WTC11 (cell line): ENCODE measurements around the gene HIP1R. TPM values are rescaled to one million over a fixed set of nuclear protein-coding genes. Genes with fewer than 3 reads are reported as not detected.
A peak's percentile ranks its signal among the peaks of the same experiment; 100 is the strongest.

Experiments used
- ATAC-seq: fragments of 200-7000 bp; cut with Tn5 transposase; 2 replicates; pipeline ENCODE4 v1.10.0; 2021; ENCODE audit warnings: mild to moderate bottlenecking, moderate library complexity
- CTCF ChIA-PET: fragments of 300-600 bp; sonication (Branson Sonifier 250); formaldehyde crosslinking; loops from one replicate; lab custom pipeline; 2021; ENCODE audit warnings: antibody characterized with exemption; lab: Charles Lee
- POLR2A ChIA-PET: fragments of 350-600 bp; sonication (Branson Sonifier 250); formaldehyde crosslinking; loops from one replicate; lab custom pipeline; 2021; ENCODE audit warnings: antibody characterized with exemption; lab: Charles Lee
- DNase-seq: peaks from one replicate; pipeline ENCODE4 v3.0.0; 2021; ENCODE audit warnings: low spot score
- H3K27ac Mint-ChIP-seq: 2 replicates; pipeline ENCODE4 v1.8.0; 2021; ENCODE audit warnings: mixed read lengths
- H3K27me3 Mint-ChIP-seq: 2 replicates; pipeline ENCODE4 v1.8.0; 2021; ENCODE audit warnings: low read depth, mild to moderate bottlenecking, moderate library complexity, mixed read lengths
- H3K36me3 Mint-ChIP-seq: 2 replicates; pipeline ENCODE4 v1.8.0; 2021; ENCODE audit warnings: mixed read lengths
- H3K4me1 Mint-ChIP-seq: 2 replicates; pipeline ENCODE4 v1.8.0; 2022; ENCODE audit warnings: mixed read lengths
- H3K4me3 Mint-ChIP-seq: 2 replicates; pipeline ENCODE4 v1.8.0; 2021; ENCODE audit warnings: mild to moderate bottlenecking, moderate library complexity, mixed read lengths
- H3K9me3 Mint-ChIP-seq: 2 replicates; pipeline ENCODE4 v1.8.0; 2021; ENCODE audit warnings: mixed read lengths
- E2F5 ChIP-seq: sonication (generic); formaldehyde crosslinking; IDR thresholded peaks from 2 replicates; pipeline ENCODE4 v1.8.1; 2022; ENCODE audit warnings: mild to moderate bottlenecking, moderate library complexity, missing genetic modification reagents
- EMX1 ChIP-seq: fragments of 250-450 bp; sonication (Bioruptor Pico); IDR thresholded peaks from 2 replicates; pipeline ENCODE4 v1.8.0; 2021; ENCODE audit warnings: mild to moderate bottlenecking
- FOXP1 ChIP-seq: sonication (generic); formaldehyde crosslinking; IDR thresholded peaks from 2 replicates; pipeline ENCODE4 v1.8.0; 2022; ENCODE audit warnings: missing genetic modification reagents, mild to moderate bottlenecking, moderate library complexity, borderline replicate concordance
- GABPB1 ChIP-seq: sonication (generic); formaldehyde crosslinking; IDR thresholded peaks from 2 replicates; pipeline ENCODE4 v1.8.1; 2023; ENCODE audit warnings: mild to moderate bottlenecking, missing genetic modification reagents
- IRF2 ChIP-seq: sonication (generic); formaldehyde crosslinking; IDR thresholded peaks from 2 replicates; pipeline ENCODE4 v1.8.0; 2022; ENCODE audit warnings: low read depth, missing genetic modification reagents, borderline replicate concordance
- NFATC4 ChIP-seq: fragments of 250-450 bp; sonication (Bioruptor Pico); IDR thresholded peaks from 2 replicates; pipeline ENCODE4 v1.9.0; 2021; ENCODE audit warnings: mild to moderate bottlenecking
- NR1H2 ChIP-seq: sonication (generic); formaldehyde crosslinking; IDR thresholded peaks from 2 replicates; pipeline ENCODE4 v1.9.0; 2021; ENCODE audit warnings: mild to moderate bottlenecking, moderate library complexity, missing genetic modification reagents
- SMAD4 ChIP-seq: sonication (generic); formaldehyde crosslinking; IDR thresholded peaks from 2 replicates; pipeline ENCODE4 v1.8.0; 2022; ENCODE audit warnings: mild to moderate bottlenecking, missing genetic modification reagents
- TEAD1 ChIP-seq: sonication (generic); formaldehyde crosslinking; IDR thresholded peaks from 2 replicates; pipeline ENCODE4 v1.8.0; 2022; ENCODE audit warnings: mild to moderate bottlenecking, missing genetic modification reagents
- ZBTB43 ChIP-seq: sonication (generic); formaldehyde crosslinking; IDR thresholded peaks from 2 replicates; pipeline ENCODE4 v1.8.1; 2023; ENCODE audit warnings: mild to moderate bottlenecking, missing genetic modification reagents
- ZNF138 ChIP-seq: sonication (generic); formaldehyde crosslinking; conservative IDR thresholded peaks from 2 replicates; pipeline ENCODE4 v1.8.1; 2022; ENCODE audit warnings: mild to moderate bottlenecking, moderate library complexity, missing genetic modification reagents
- ZNF317 ChIP-seq: sonication (generic); formaldehyde crosslinking; IDR thresholded peaks from 2 replicates; pipeline ENCODE4 v1.8.1; 2023; ENCODE audit warnings: low read depth, mild to moderate bottlenecking, moderate library complexity, missing genetic modification reagents, borderline replicate concordance
- ZNF396 ChIP-seq: fragments of 250-450 bp; sonication (Bioruptor Pico); IDR thresholded peaks from 2 replicates; pipeline ENCODE4 v1.8.0; 2021; ENCODE audit warnings: mild to moderate bottlenecking, moderate library complexity, borderline replicate concordance
- ZNF416 ChIP-seq: fragments of 250-450 bp; sonication (Bioruptor Pico); IDR thresholded peaks from 2 replicates; pipeline ENCODE4 v1.9.0; 2021; ENCODE audit warnings: mild to moderate bottlenecking, inconsistent platforms
- ZNF512 ChIP-seq: sonication (generic); formaldehyde crosslinking; IDR thresholded peaks from 2 replicates; pipeline ENCODE4 v1.8.1; 2022; ENCODE audit warnings: missing genetic modification reagents, borderline replicate concordance
- ZNF532 ChIP-seq: fragments of 250-450 bp; sonication (Bioruptor Pico); IDR thresholded peaks from 2 replicates; pipeline ENCODE4 v1.9.0; 2021; ENCODE audit warnings: mild to moderate bottlenecking, borderline replicate concordance
- ZSCAN18 ChIP-seq: fragments of 250-450 bp; sonication (Bioruptor Pico); IDR thresholded peaks from 2 replicates; pipeline ENCODE4 v2.1.2; 2022; ENCODE audit warnings: mild to moderate bottlenecking, moderate library complexity
- total RNA-seq: library from RNA; stranded (reverse); gene quantifications from 3 replicates; pipeline ENCODE4 v1.2.3, GENCODE V29; 2021
- TF ChIP-seq, protein P1 (sequence below): sonication (generic); formaldehyde crosslinking; IDR thresholded peaks from 2 replicates; pipeline ENCODE4 v1.8.1; 2023; ENCODE audit warnings: mild to moderate bottlenecking, missing genetic modification reagents
- TF ChIP-seq, protein P2 (sequence below): fragments of 250-450 bp; sonication (Bioruptor Pico); IDR thresholded peaks from 2 replicates; pipeline ENCODE4 v1.9.0; 2021; ENCODE audit warnings: mild to moderate bottlenecking

Gene HIP1R
- total RNA-seq, 1 experiment from 2014 or later: 45.2 TPM

DNA sequence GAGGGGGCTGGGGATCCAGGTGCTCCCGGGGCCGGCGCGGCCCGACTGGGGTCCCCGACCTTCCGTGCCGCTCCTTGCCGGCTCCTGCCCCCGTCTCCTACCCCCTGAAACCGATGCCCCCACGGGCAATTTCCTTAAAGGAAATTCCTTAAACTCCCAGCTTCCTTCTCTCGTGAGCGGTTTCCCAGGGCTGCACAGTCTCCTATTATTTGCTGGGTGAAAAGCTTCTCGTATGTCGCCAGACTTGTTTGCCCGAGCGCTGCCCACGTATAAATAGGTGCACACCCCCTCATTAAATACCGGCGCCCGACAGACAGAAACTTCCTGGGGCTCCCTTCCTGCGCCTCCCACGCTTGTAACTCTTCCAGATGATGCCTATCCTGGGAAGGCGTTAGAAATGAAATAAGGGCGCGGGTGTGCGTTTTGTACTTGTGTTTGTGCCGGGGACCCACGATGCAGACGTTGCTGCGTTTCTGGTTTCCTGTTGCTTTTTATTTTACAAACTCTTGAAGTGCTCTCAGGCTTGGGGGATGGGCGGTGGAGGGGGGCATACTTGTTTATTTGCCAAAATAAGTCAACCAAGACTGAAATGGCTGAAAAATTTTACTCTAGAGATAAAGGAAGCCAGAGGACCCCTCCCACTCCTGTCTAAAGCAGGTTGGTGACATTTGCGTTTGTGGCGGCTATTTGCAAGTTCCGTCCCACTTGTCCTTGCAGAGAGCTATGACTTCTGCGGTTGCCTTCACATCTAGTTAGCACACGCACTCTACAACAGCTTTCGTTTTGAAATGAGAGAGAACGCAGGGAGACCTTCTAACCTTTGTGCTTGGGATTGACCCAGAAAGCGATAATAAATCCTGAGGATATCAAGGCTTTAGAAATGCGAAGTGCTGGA is 1.0 kb downstream of the HIP1R start (continued):
- TF ChIP-seq, protein P1, sequence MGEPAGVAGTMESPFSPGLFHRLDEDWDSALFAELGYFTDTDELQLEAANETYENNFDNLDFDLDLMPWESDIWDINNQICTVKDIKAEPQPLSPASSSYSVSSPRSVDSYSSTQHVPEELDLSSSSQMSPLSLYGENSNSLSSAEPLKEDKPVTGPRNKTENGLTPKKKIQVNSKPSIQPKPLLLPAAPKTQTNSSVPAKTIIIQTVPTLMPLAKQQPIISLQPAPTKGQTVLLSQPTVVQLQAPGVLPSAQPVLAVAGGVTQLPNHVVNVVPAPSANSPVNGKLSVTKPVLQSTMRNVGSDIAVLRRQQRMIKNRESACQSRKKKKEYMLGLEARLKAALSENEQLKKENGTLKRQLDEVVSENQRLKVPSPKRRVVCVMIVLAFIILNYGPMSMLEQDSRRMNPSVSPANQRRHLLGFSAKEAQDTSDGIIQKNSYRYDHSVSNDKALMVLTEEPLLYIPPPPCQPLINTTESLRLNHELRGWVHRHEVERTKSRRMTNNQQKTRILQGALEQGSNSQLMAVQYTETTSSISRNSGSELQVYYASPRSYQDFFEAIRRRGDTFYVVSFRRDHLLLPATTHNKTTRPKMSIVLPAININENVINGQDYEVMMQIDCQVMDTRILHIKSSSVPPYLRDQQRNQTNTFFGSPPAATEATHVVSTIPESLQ (CRISPR knock-in tag): no peak
- TF ChIP-seq TEAD1 (no peak), SMAD4 (CRISPR knock-in tag) (no peak), NFATC4 (CRISPR knock-in tag) (no peak), ZSCAN18 (CRISPR knock-in tag) (no peak), ZNF317 (CRISPR knock-in tag) (no peak), IRF2 (no peak), EMX1 (no peak), FOXP1 (no peak)

GRCh38 chr12:122837306-122838265 is 2.3 kb downstream of the HIP1R start:
- Mint-ChIP-seq H3K4me1 (peaks cover 47% of the 10 kb centered on the region), H3K4me3 (peak overlapping the region; percentile 87), H3K27ac (no peak overlapping the region), H3K27me3 (peaks cover 53% of the 10 kb centered on the region), H3K36me3 (peaks cover 3% of the 10 kb centered on the region; the same call in 1 of the 2 replicates), H3K9me3 (no peaks in the 10 kb centered on the region; the same call in 1 of the 2 replicates)
- POLR2A ChIA-PET: no interaction called here
- ATAC-seq (no peak), DNase-seq (no peak)
- CTCF ChIA-PET: no interaction called here
- TF ChIP-seq ZNF396 (CRISPR knock-in tag) (no peak), E2F5 (no peak), GABPB1 (no peak), ZNF138 (no peak), NR1H2 (CRISPR knock-in tag) (no peak), ZNF416 (CRISPR knock-in tag) (no peak), ZSCAN18 (CRISPR knock-in tag) (no peak), ZBTB43 (CRISPR knock-in tag) (no peak), ZNF512 (CRISPR knock-in tag) (no peak), ZNF532 (CRISPR knock-in tag) (no peak)
- TF ChIP-seq, protein P2, sequence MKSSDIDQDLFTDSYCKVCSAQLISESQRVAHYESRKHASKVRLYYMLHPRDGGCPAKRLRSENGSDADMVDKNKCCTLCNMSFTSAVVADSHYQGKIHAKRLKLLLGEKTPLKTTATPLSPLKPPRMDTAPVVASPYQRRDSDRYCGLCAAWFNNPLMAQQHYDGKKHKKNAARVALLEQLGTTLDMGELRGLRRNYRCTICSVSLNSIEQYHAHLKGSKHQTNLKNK: no peak
